ENCODE data around the gene PTPN3. TPM values are rescaled to one million over a fixed set of nuclear protein-coding genes. Genes with fewer than 3 reads are reported as not detected.

Gene PTPN3
- total and polyA plus RNA-seq, 2 donors (not counting 1 experiment from before 2014, with no cell fraction given), result 1.4 to 2.3 TPM

DNA sequence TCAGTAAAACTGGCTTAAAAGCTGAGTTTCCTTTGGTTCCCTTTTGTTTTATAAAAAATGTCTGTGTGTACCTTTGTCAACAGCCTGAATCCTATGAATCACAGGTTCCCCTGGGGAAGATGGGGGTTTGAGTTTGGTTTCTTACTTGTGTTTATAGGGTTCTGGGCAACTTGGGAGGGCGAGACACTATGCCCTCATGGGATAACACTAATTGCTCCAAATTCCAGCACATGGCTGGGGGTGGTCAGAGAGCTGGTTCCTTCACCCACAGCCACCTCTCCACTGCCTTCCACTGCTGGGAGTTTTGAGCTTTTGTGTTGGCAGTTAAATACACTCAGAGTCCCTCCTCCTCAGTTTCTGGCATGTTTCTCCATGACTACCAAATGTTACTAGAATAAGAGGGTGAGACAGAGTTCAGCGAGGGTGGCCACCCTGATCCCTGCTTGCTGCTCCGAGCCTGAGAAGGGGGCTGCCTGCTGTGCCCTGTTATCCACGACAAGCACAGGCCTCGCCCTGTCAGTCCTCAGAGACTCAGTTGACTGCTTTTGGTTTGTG lies 94.3 kb downstream of the PTPN3 start:
- Histone ChIP-seq H3K27ac (ENCODE audit: insufficient read depth, low read length) (no peak overlapping the region), H4K20me1 (ENCODE audit: control insufficient read depth, extremely low read depth, insufficient read depth, low read length) (no peaks in the 10 kb centered on the region)

GRCh38 chr9:109403116-109403515 lies 95.0 kb downstream of the PTPN3 start:
- Histone ChIP-seq H3K4me1 (ENCODE audit: control insufficient read depth, extremely low read depth, insufficient read depth, low read length) (no peaks in the 10 kb centered on the region), H3K9me3 (ENCODE audit: control insufficient read depth, insufficient read depth, low read depth, low read length) (no peaks in the 10 kb centered on the region), H3K27me3 (ENCODE audit: control insufficient read depth, insufficient read depth, low read length) (no peaks in the 10 kb centered on the region), H3K36me3 (ENCODE audit: control insufficient read depth, insufficient read depth, low read length) (no peaks in the 10 kb centered on the region), H3K79me2 (ENCODE audit: control insufficient read depth, insufficient read depth, low read length) (no peaks in the 10 kb centered on the region), H3K9ac (ENCODE audit: insufficient read depth, low read length) (no peak overlapping the region), H4K20me1 (ENCODE audit: control insufficient read depth, extremely low read depth, insufficient read depth, low read length) (no peaks in the 10 kb centered on the region), H3K27ac (ENCODE audit: insufficient read depth, low read length) (no peak overlapping the region), H3K4me3 (replicated peaks in 1 of 4; ENCODE audit: control extremely low read depth in 1 of 4, insufficient read depth in 1 of 4, low read depth in 3 of 4, low read length in 4 of 4) (no peak overlapping the region), H2AFZ (ENCODE audit: low read length) (no peak overlapping the region), H3K4me2 (ENCODE audit: extremely low read depth, insufficient read depth, low read length) (no peak overlapping the region)
- TF ChIP-seq EZH2 (IDR thresholded peaks at IDR 0.05; ENCODE audit: low read length, missing control alignments), result no peak
- TF ChIP-seq CTCF (conservative IDR thresholded peaks at IDR 0.05 in 1 of 2, IDR thresholded peaks at IDR 0.05 in 1 of 2; ENCODE audit: low read depth in 1 of 2, low read length in 2 of 2), result no peak
- DNase-seq (ENCODE audit: low read depth in 2 of 2), result no peak

More for the DNA sequence above, 94.3 kb downstream of the PTPN3 start:
- TF ChIP-seq EZH2 (IDR thresholded peaks at IDR 0.05; ENCODE audit: low read length, missing control alignments) (no peak), CTCF (conservative IDR thresholded peaks at IDR 0.05 in 1 of 2, IDR thresholded peaks at IDR 0.05 in 1 of 2; ENCODE audit: low read depth in 1 of 2, low read length in 2 of 2) (no peak)
- Histone ChIP-seq H3K4me1 (ENCODE audit: control insufficient read depth, extremely low read depth, insufficient read depth, low read length) (no peaks in the 10 kb centered on the region), H3K9me3 (ENCODE audit: control insufficient read depth, insufficient read depth, low read depth, low read length) (no peaks in the 10 kb centered on the region), H3K4me3 (replicated peaks in 1 of 4; ENCODE audit: control extremely low read depth in 1 of 4, insufficient read depth in 1 of 4, low read depth in 3 of 4, low read length in 4 of 4) (no peak overlapping the region), H3K4me2 (ENCODE audit: extremely low read depth, insufficient read depth, low read length) (no peak overlapping the region), H2AFZ (ENCODE audit: low read length) (no peak overlapping the region), H3K9ac (ENCODE audit: insufficient read depth, low read length) (no peak overlapping the region), H3K27me3 (ENCODE audit: control insufficient read depth, insufficient read depth, low read length) (no peaks in the 10 kb centered on the region), H3K79me2 (ENCODE audit: control insufficient read depth, insufficient read depth, low read length) (no peaks in the 10 kb centered on the region), H3K36me3 (ENCODE audit: control insufficient read depth, insufficient read depth, low read length) (no peaks in the 10 kb centered on the region)
- DNase-seq (ENCODE audit: low read depth in 2 of 2), result no peak

DNA sequence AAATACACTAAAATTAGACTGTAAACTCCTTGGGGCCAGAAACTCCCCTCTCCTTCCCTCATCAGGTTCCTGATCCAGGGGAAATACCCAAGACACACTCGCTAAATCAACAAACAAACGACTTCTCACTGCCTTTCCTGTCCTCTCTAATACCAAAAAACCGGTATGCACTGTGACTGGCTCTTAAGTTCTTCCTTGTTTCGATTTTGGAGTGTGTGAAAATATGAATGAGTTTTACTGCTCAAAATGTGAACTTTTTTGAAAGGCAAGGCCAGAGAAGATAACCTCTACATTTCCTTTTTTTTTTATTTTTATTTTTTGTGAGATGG lies 96.2 kb downstream of the PTPN3 start:
- H3K4me1 ChIP-seq (ENCODE audit: control insufficient read depth, extremely low read depth, insufficient read depth, low read length), result no peaks in the 10 kb centered on the region
- no peaks in the 10 kb centered on the region for H3K79me2 ChIP-seq (ENCODE audit: control insufficient read depth, insufficient read depth, low read length)
- H3K27me3 ChIP-seq (ENCODE audit: control insufficient read depth, insufficient read depth, low read length), result no peaks in the 10 kb centered on the region
- H3K9ac ChIP-seq (ENCODE audit: insufficient read depth, low read length), result no peak overlapping the region
- no peaks in the 10 kb centered on the region for H3K9me3 ChIP-seq (ENCODE audit: control insufficient read depth, insufficient read depth, low read depth, low read length)
- TF ChIP-seq EZH2 (IDR thresholded peaks at IDR 0.05; ENCODE audit: low read length, missing control alignments) (no peak), CTCF (conservative IDR thresholded peaks at IDR 0.05 in 1 of 2, IDR thresholded peaks at IDR 0.05 in 1 of 2; ENCODE audit: low read depth in 1 of 2, low read length in 2 of 2) (no peak)
- H3K36me3 ChIP-seq (ENCODE audit: control insufficient read depth, insufficient read depth, low read length), result no peaks in the 10 kb centered on the region
- H3K27ac ChIP-seq (ENCODE audit: insufficient read depth, low read length), result no peak overlapping the region
- H2AFZ ChIP-seq (ENCODE audit: low read length), result no peak overlapping the region
- no peak overlapping the region for H3K4me3 ChIP-seq (replicated peaks in 1 of 4; ENCODE audit: control extremely low read depth in 1 of 4, insufficient read depth in 1 of 4, low read depth in 3 of 4, low read length in 4 of 4)
- no peaks in the 10 kb centered on the region for H4K20me1 ChIP-seq (ENCODE audit: control insufficient read depth, extremely low read depth, insufficient read depth, low read length)
- no peak for DNase-seq (ENCODE audit: low read depth in 2 of 2)
- H3K4me2 ChIP-seq (ENCODE audit: extremely low read depth, insufficient read depth, low read length), result no peak overlapping the region
